ENCODE results near the gene PAPPA2.
A peak's percentile ranks its signal among the peaks of the same experiment; 100 is the strongest.

PAPPA2 gene

DNA sequence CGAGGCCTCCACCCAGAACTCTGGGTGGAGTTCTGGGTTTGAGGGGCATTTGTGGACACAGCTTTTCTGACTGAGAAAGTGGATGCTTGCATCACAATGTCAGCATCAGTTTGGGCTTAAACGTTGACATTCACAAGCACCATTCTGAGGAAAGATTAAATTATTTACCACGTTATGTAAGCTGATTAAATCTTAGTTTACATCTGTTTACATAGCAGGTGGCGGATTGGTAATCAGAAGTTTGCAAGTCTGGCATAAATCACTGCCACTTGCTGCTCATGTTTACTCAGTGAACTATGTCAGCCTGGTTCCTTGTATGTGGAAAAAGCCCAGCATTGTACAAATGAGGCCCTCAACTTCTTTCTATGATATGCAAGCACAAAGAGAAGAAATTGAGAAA is 310.1 kb downstream of the PAPPA2 start:
- DNase-seq: peak; percentile 79 to 83

DNA sequence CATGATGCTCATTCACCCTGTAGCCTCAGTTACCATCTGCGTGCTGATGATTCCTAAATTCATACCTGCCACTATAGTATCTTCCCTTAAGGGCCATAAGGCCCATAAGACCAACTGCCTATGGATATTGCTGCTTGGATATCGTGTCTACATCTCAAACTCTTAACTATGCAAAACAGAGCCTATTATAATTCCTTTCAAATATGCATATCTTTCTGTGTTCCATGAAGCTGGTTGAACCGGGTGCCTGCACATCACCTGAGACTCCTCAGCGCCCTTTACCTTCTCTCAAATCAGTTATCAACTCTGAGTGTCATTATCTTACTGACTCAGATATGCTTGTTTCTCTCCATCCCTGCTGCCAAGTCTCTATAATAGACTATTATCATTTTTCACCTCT is 311.2 kb downstream of the PAPPA2 start:
- peak; percentile 96 to 98 for DNase-seq

DNA sequence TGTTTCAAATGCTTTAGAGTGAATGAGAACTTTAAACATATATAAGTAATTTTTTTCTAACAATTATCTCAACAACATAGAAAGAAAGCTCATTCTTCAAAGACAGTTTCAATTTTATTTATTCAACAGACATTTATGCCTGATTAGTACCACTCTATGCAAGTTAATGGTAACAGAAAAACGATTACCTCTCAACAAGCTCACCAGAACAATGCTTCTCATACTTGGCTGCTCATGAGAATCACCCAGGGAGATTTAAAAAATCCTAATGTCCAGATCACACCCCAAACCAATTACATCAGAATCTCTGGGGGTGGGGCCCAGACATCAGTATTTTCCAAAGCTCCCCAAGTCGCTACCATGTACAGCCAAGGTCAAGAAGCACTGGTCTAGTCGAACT is 312.4 kb downstream of the PAPPA2 start:
- no peak for DNase-seq

DNA sequence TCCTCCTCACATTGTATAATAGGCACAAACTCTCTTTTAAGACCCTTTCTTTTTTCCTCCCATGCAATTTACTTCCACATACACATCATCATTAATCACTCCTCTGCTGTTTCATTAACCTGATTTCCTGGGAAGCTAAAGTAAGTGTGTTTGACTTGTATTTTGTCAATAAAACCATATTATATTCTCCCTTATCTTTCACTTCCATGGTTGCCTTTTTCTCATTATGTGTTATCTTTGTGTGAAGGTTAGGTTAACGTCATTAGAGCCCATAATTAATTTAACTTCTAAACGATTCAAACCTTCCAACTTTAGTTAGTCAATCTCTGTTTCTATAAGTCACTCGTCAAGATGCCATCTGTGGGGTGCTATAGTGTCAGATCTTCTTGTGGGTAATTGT is 313.0 kb downstream of the PAPPA2 start:
- no peak for DNase-seq

DNA sequence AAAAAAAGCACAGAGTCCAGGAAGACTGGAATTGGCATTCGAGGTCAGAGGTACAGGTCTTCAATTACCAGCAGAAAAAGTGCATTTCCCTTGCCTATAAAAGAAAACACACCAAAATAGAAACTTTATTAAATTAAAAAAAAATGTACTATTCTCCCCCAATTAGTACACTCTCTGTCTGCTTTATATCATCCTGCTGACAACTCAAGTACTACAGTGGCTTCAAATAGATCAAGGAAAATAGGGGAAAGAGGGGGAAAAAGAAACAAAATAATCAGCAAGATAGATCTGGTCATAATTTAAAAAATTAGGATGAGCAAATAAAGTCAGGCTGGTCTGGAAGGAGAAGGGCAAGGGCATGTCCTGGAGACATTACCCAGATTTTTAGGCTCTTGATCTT is 315.1 kb downstream of the PAPPA2 start:
- DNase-seq: no peak

DNA sequence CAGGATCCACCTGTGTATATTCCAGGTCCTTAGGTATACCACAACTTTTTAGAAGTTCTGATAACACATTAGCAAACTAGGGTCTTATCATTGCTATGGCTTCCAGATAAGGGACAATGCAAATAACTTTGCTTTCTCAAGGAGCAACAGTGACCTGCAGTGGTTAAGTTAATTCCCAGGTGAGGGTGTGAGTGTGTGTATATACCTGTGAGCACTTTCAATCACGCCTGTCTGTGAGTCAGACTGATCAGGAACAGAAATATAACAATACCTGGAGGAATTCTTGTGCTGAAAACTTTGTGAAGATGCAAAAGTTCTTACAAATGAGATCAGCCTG is 317.0 kb downstream of the PAPPA2 start:
- no peak for DNase-seq

DNA sequence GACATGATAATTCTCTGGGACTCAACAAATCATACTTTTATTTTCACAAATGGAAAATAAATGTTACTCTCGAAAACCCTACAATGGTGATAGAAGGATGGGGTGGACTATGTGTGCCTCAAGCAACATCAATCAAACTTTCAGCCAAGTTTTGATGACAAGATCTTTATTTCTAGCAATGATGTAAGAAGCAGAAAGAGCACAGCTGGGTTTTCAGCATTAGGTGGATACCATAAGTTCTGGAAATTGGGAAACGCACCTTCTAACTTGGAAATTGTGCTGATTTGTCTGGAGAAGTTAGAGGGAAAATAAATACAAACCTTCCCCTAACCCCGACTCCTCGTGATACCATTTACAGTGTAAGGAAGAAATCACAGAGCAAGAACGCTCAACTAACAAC is 320.3 kb downstream of the PAPPA2 start:
- no peak for DNase-seq

DNA sequence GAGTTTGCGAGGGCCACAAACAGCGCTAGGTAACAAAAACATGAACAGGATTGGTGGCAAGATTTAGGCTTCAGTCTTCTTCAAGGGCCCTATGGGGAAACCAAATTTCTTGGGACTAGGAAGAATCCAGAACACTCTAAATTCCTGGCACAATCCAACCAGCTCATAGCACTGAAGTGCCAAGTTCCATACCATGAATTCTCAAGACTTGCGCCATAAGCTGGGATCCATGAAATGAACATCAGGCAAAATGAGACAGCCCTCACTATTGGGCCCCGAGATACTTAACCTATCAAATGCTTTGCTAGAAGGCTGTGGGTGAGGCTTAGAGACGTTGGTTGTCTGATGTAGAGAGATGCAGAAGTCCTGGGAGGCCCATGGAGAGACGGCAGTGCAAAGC is 322.1 kb downstream of the PAPPA2 start:
- no peak for DNase-seq

DNA sequence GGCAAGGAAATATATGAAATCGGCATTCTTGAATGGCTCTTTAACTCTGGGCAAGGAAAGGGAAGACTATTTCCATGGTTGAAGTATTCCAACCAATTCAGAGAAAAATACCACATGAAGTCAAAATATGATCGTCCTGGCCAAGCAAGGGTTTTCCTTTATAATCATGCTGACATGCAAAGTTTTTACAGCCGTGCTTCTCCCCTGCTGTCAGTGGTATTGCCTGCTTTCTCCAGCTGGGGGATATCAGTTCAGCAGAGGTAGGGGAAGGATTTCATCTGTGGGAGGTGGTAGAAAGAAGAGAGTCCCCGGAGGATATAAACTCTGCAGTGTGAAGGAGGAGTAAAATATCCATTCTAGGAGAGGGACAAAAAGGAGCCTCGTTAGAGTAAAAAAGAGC is 322.8 kb downstream of the PAPPA2 start:
- peak; percentile 80 to 95 for DNase-seq

DNA sequence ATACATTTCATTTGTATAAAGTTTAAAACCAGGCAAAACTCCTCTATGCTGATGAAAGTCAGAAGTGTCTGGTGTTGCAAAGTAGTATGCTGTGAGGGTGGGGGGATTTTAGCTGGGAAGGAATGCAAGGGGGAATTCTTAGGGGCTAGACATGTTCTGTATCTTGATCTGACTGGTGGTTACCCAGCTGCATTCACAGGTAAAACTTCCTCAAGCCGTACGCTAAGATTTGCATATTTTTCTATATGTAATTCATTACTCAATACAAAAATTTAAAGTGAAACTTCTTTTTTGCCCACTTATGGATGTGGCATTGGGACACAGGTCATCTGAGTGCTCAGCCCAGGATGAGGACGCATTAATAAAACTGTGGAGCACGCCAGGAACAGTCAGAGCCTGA is 323.3 kb downstream of the PAPPA2 start:
- peak; percentile 72 to 93 for DNase-seq

DNA sequence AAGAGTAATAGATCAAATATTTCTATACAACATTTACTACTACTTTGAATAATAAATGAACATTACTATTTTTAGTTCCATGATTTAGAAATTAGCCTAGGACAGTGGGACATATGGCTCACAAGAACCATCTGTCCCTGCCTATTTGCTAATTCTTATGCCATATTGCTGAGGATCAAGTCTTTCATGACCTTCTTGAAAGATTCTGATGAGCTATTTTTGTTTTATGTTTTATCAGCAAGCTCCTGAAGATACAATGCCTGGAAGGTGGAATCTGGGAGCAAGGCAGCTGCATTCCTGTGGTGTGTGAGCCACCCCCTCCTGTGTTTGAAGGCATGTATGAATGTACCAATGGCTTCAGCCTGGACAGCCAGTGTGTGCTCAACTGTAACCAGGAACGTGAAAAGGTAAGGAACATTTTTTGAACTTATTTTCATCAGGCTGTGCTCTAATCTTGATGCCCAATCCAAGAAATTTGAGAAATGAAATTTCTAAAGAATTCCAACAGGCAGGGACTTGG is 326.7 kb downstream of the PAPPA2 start:
- DNase-seq: no peak

DNA sequence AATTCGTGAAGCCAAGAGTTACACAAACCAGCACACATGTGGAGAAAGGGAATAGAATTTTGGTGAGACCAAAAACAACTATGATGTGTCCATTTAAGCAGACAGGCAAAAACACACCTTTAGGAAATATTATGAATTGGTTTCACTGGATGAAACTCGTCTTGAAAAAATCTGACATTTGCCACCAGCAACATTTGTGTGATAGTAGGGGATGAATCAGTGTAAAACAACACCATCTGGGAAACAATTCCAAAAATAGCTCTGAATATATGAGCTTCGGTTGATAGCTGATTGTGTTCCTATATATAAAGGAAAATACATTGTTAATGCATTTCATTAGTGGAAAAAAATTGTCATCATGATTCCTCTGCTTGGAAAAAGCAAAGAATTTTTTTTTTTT is 327.8 kb downstream of the PAPPA2 start:
- DNase-seq: no peak

DNA sequence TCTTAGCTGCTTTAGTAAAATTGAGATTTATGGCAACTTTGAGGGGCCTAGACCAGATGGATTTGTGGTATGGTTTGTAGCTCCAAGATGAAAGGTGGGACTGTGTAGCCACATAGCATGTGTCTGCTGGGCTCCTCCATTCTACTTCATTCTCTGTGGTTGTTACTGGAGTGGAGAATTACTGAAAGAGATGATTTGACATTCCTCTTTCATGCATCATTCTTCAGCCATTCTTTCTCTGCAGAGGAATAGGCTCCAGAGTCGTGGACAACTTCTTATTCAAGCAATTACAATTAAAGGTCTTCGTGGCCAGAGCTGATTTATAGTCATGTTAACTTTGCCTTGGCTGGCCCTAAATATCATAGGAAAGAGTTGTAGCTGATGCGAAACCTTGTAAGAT is 328.9 kb downstream of the PAPPA2 start:
- no peak for DNase-seq

DNA sequence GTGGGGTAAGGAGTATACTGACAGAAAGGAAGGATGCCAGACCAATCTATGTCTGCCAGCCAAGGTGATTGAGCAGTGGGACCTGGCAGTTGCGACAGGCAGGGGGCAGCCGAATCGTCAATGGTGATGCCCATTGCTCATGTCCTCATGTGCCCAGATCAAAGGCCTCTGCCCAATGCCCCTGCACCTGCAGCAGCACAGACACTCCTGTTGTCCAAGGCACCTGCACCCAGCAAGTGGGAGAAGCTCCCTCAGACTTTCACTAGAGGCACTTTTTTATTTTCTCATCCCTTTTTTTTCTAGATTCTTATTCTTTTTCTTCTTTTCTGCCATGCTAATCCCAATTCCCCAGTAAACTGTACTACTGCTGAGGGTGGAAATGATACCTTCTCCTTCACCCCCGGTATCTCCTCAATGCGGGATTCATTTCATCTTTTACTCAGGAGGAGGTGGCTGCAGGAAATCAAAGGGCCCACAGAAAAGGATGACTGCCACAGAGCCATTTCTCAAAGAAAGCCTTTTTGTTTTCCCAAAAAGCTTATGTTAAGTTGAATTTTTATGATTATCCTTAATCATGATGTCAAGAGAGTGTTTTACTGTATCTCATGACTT is 332.0 kb downstream of the PAPPA2 start:
- no peak for DNase-seq

DNA sequence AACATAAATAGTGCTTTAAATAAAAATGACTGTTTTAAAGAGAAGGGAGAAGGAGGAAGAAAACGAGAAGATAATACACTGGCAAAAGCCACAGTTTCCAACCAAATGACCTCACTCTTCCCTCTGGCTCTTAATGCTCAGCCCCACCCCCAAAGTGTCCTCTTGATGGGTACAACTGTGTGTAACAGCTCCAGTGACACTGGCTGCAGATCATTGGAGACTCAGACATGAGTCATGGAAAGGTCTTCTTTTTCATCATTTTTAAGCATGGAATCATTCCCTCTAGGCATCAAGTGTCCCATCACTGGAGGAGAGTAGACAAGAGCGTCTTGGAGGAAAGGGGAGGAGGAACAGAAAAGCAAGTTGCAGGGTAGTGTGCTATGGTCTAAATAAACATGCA is 333.0 kb downstream of the PAPPA2 start:
- DNase-seq: peak in 1 of 2 experiments; percentile 21

DNA sequence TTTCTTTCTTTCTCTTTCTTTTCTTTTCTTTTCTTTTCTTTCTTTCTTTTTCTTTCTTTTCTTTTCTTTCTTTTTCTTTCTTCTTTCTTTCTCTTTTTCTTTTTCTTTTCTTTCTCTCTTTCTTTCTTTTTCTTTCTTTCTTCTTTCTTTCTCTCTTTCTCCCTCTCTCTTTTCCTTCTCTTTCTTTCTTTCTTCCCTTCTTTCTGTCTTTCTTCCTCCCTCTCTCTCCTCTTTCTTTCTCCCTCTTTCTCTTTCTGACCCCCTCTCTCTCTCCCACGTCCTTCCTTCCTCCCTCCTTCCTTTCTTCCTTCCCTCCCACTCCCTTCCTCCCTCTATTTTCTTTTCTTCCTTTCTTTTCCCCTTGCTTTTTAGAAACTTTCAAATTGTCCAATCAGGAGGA is 333.6 kb downstream of the PAPPA2 start:
- no peak for DNase-seq

DNA sequence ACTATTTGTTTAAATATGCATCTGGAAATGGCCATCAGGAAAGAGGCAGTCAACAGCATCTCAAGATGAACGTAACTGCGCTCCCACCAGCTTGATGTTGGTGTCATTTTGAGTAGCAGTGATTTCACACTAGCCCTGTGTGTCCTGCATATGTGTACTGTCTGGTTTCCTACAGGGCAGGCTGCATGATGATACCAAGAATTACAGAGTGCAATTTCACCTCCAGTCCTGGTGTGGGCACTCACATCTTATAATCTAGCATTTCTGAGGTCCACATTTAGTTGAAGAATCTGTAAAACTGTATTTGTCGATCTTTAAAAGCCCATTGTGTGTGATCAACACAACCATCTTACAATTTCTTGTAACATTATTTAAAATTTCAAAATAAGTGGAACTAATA is 336.4 kb downstream of the PAPPA2 start:
- no peak for DNase-seq

DNA sequence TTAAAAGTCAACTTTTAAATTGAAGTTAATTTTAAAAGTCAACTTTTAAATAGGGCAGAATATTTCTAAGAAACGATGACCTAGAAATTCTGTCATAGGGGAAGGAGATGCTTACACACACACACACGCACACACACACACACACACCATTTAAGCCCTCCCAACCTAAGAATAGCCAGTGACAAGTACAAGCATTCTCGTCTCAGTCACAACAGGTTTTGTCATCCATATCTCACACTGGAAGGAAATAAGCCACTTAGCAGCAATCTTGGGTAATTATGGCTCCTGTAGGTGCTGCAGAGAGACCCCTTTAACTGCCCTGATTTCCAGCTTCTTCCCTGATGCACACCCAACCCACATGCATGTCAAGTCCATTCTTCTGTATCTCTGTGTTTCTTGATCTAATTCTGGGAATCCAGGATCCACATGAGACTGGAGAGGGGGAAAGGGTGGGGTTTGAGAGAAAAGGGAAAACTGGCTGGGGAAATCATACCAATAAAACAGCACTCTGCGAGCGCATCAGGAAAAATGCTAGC is 338.1 kb downstream of the PAPPA2 start:
- no peak for DNase-seq

DNA sequence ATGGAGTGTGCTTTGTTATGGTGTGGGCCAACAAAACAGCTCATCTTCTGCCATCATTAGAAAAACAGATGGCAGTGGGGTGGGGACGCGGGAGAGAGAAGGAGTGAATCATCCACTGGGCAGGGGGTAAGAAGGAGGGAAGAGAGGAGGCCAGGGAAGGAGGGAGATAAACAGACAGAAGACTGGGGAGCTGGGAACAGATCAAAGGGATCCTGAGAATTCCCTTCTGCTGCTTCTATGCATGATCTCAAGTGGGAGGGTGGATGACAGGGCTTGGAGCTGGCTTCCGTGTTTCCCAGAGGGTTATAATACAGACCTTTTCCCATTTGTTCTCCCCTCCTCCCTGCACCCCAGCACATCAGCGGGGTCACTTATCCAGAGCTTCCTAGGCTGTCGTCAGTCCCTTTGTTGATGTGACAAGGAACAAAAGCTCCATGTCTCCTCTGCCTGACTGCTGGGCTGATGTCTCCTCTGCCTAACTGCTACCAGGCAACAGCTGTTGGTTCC is 338.6 kb downstream of the PAPPA2 start:
- DNase-seq: no peak

DNA sequence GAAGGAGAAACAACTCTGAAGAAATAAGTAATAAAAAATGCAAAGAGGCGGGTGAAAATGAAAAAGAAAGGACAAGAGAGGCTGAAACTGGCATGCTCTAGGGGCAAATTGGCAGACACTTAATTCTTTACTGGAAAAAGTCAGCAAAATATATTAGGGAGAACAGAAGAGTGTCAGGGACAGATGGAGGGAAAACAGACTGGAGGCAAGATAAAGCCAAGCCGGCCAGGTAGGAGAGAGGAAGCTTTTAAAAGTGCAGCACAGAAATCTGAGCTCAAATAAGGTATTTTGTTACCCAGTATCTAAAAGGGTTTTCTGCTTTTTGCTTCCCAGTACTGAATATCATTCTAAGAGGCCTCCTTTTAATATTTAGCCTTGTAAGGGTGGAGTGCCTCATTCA is 339.3 kb downstream of the PAPPA2 start:
- DNase-seq: no peak

DNA sequence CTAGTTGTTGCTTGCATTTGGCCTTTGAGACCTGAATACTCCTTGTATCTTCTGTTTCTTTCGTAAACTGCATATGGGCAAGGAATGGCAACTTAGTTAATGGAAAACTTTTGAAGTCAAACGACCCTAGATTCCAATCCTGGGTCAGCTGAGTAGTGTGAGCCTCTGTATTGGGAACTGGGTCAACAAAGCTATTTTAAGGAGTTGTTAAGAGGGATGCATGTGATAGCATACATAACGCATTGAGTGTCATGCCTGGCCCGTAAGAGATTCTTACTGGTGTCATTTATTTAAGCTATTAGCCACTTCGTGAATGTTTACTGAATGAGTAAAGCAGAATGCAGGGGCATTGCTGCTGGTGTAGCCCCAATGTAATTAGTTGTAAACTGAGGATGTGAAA is 340.1 kb downstream of the PAPPA2 start:
- no peak for DNase-seq

DNA sequence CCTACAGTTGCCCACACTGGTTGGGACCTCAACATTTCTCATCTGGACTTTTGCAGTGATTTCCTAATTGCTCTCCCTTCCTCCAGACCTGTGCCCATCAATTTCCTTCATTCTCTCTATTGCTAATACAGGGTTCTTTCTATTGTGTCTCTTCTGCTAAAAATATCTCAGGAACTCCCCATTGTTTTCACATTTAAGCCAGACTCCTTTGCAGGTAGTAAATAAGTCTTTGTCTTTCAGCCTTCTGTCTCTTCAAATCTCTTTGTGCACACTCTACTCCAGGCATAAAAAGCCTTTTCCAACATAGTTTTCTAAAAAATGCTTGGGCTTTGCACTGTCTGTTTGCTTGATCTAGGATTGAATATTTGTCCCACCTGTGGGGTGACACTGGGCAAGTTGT is 340.6 kb downstream of the PAPPA2 start:
- DNase-seq: no peak

DNA sequence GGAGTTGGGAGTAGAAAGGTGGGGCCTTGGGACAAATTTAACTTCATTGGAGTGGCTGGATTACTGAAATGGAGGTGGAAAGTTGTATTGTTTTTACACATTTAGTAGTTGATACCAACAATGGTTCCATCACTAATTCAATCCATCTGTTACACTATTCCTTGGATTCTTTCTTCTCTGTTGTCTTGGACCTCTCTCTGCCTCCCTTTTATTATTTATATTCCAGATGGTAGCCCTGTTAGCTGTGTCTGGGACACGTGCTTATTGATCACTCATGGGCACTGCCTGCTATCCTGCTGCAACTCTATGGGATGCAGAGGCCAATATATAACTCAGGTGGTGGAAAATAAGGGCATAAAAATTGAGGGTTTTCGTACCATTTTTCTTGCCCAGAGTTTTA is 346.3 kb downstream of the PAPPA2 start:
- no peak for DNase-seq

DNA sequence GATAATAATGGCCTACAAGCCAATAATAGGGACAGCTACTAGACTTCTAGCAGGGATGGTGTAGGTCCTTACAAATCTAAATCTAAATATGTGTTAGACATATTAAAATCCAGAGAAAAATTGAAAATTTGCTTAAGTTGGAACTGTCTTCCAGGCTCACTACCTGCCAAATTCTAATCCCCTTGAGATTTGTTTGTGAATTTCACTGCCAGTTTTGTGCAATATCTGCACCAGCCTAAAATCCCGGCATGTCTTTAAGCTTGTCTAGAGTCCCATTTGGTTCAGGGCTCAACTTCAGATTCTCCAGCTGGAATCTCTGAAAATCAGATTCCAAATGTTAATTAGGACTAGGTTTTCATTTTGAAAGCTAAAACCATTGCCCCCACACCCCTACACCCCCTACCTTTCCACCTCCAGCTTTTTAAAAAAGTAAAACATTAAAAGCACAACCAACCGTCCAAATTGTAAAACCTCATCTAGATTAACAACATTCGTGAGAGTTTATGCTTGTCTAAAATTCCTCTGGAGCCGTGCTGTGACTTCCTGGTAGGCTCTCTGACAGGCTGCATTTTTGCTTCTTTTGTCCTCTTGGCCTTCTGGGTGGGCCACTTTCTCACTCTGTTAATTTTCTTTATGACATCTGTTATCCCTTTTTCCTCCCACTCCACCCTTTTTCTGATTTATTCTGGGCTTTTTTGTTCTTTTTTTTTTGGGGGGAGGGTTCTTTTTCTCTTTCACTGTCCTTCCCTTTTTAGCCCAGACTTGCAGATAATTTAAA is 348.7 kb downstream of the PAPPA2 start:
- no peak for DNase-seq
